GM23248 (cell line): ENCODE measurements around the gene IKZF1. TPM values are rescaled to one million over a fixed set of nuclear protein-coding genes. Genes with fewer than 3 reads are reported as not detected.

Source experiments
- DNase-seq: peaks from one replicate; pipeline ENCODE4 v3.0.0-alpha.2; 2015
- H2AFZ ChIP-seq: fragments of 200-600 bp; sonication (generic); 2 replicates; pipeline ENCODE4 v1.6.1; 2016; ENCODE audit warnings: antibody characterized with exemption
- H3F3A ChIP-seq: fragments of 200-600 bp; sonication (generic); 2 replicates; pipeline ENCODE4 v1.6.1; 2016; ENCODE audit warnings: mild to moderate bottlenecking, antibody characterized with exemption, mixed run types; ENCODE audit not compliant: insufficient read depth
- H3K27ac ChIP-seq: fragments of 200-600 bp; sonication (generic); 2 replicates; pipeline ENCODE4 v1.5.1; 2016; ENCODE audit warnings: mild to moderate bottlenecking
- H3K27me3 ChIP-seq: fragments of 200-600 bp; sonication (generic); replicated peaks from 2 replicates; pipeline ENCODE4 v1.6.1; 2016; ENCODE audit warnings: mild to moderate bottlenecking; ENCODE audit not compliant: insufficient read depth
- H3K36me3 ChIP-seq: fragments of 200-600 bp; sonication (generic); 2 replicates; pipeline ENCODE4 v1.6.1; 2016; ENCODE audit warnings: low read depth, mild to moderate bottlenecking
- H3K4me1 ChIP-seq: fragments of 200-600 bp; sonication (generic); 2 replicates; pipeline ENCODE4 v1.6.1; 2016; ENCODE audit warnings: mild to moderate bottlenecking; ENCODE audit not compliant: insufficient read depth
- H3K4me2 ChIP-seq: fragments of 200-600 bp; sonication (generic); one replicate; pipeline ENCODE4 v1.6.1; 2016; ENCODE audit warnings: mild to moderate bottlenecking; ENCODE audit not compliant: unreplicated experiment
- H3K4me3 ChIP-seq: fragments of 200-600 bp; sonication (generic); 2 replicates; pipeline ENCODE4 v1.5.1; 2016; ENCODE audit warnings: mild to moderate bottlenecking
- H3K79me2 ChIP-seq: fragments of 200-600 bp; sonication (generic); 2 replicates; pipeline ENCODE4 v1.6.1; 2016; ENCODE audit warnings: mild to moderate bottlenecking; ENCODE audit not compliant: insufficient read depth
- H3K9ac ChIP-seq: fragments of 200-600 bp; sonication (generic); 2 replicates; pipeline ENCODE4 v1.6.1; 2016; ENCODE audit warnings: mild to moderate bottlenecking
- H3K9me2 ChIP-seq: fragments of 200-600 bp; sonication (generic); 2 replicates; pipeline ENCODE4 v1.6.1; 2016; ENCODE audit warnings: mixed run types, mild to moderate bottlenecking, moderate library complexity; ENCODE audit not compliant: insufficient read depth
- H3K9me3 ChIP-seq: fragments of 200-600 bp; sonication (generic); one replicate; pipeline ENCODE4 v1.6.1; 2017; ENCODE audit warnings: low read depth
- H4K20me1 ChIP-seq: fragments of 200-600 bp; sonication (generic); 2 replicates; pipeline ENCODE4 v1.6.0; 2016; ENCODE audit not compliant: insufficient read depth
- EZH2 ChIP-seq: fragments of 200-600 bp; sonication (generic); IDR thresholded peaks from 2 replicates; pipeline ENCODE4 v1.6.1; 2018; ENCODE audit warnings: antibody characterized with exemption, mild to moderate bottlenecking; ENCODE audit not compliant: insufficient read depth, poor library complexity, severe bottlenecking
- EZH2phosphoT487 ChIP-seq: fragments of 200-600 bp; sonication (generic); IDR thresholded peaks from 2 replicates; pipeline ENCODE4 v1.6.1; 2018; ENCODE audit warnings: antibody characterized with exemption, moderate library complexity, mild to moderate bottlenecking, low read depth; ENCODE audit not compliant: insufficient read depth
- WGBS, 2 experiments: methylation state at CpG; one replicate each; pipeline ENCODE4 v1.1.6; 2015 to 2017; ENCODE audit warnings: low lambda C conversion rate in 2 of 2, low coverage in 1 of 2; ENCODE audit errors: missing lambda C conversion rate in 2 of 2; 5-methylcytosine and 5-hydroxymethylcytosine counted together
- in situ Hi-C: fragments of 300-500 bp; cut with MboI; formaldehyde crosslinking; loops from 2 replicates; pipeline ENCODE4 v1.15.0; 2020
- polyA plus RNA-seq: library from polyadenylated mRNA; unstranded; fragments of >200 nt; fragmentation: Nextera tagmentation; extraction: Ambion mirVana; gene quantifications from 2 replicates; pipeline ENCODE4 v1.2.1, GENCODE V29; 2016
- total RNA-seq: library from RNA; depleted of rRNA; stranded (reverse); fragments of >200 nt; shearing (Covaris generic); gene quantifications from 2 replicates; pipeline ENCODE4 v1.2.3, GENCODE V29; 2014

Gene IKZF1
- total and polyA plus RNA-seq, 2 experiments from 2014 or later: not detected

DNA sequence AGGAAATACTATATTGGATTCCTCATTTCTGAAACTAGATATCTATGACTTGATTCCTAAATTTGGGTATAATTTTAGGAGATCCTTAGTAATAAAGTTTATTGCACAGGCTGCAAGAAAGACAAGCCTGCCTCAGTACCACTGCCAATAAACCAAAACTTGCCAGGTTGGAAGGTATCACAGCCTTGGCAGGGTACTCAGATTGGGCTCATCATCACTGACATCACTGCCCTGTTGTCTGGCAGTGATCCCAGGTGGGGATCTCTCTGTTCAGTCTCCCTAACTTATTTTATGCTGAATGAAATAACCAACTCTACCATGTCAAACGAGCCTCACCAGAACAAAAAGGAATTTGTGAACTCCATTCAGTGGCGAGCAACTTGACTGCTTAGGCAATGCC lies 126.8 kb downstream of the IKZF1 start:
- Histone ChIP-seq H3K4me3 (no peak overlapping the region), H3K9me3 (no peaks in the 10 kb centered on the region), H3F3A (peaks cover 6% of the 10 kb centered on the region), H3K27me3 (no peaks in the 10 kb centered on the region), H3K4me2 (no peak overlapping the region), H3K9ac (no peak overlapping the region), H2AFZ (no peak overlapping the region), H3K36me3 (no peaks in the 10 kb centered on the region), H3K79me2 (no peaks in the 10 kb centered on the region), H3K27ac (no peak overlapping the region), H3K9me2 (no peaks in the 10 kb centered on the region), H4K20me1 (no peaks in the 10 kb centered on the region), H3K4me1 (peaks cover 12% of the 10 kb centered on the region)
- WGBS, 2 experiments: 52 to 63% methylated on average over 2 of the region's 2 CpGs
- TF ChIP-seq EZH2 (no peak), EZH2phosphoT487 (no peak)
- in situ Hi-C loops: no loop called here
- no peak for DNase-seq

DNA sequence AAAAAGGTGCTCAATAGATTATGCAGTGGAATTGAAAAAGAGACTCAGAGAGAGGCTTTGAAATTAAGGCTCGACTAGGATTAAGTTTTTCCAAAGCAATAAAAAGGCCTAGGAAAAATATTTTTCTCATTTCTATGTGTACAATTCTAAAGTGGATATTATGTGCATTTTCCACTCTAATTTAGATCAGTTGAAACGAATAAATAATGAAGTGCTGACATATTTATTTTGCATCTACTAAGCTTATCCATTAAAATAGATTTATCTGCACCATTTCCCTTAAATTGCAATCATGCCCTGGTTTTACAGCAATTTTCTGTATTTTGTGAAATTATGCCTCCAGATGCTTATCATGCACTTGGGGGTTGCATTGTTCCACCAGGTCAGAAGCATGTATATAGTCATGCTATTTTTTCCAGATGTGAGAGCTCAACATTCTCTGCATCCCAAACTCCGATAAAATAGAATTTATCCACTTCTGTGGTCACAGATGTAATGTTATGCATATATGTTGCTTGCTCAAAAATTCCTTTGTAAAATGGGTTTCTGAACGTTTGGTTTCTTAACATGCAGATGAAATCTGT lies 127.3 kb downstream of the IKZF1 start:
- no peak for TF ChIP-seq EZH2
- TF ChIP-seq EZH2phosphoT487: no peak
- 19 to 26% methylated on average over 4 of the region's 4 CpGs for WGBS, 2 experiments

DNA sequence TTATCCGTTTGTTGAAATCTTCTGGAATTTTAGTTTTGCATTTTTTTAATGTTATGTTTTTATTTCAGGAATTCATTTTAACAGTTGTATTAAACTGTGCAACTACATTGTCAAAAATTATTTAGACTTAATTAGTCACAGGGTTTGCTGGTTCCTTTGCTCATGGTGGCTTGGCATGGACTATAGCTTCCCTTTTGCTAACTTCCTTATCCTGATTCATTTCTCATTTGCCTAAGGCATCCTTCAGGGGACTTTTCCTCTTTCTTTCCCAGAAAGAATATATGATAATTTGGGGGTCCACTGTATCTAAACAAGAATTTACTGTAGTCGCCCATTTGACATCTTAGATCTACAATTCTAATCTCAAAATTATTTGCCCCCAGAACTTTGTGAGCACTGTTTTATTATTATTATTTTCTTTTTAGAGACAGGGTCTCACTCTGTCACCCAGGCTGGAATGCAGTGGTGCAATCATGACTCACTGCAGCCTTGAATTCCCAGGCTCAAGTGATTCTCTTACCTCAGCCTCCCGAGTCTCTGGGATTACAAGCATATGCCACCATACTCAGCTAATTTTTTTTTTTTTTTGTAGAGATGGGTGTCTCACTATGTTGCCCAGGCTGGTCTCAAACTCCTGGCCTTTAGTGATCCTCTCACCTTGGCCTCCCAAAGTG lies 131.8 kb downstream of the IKZF1 start:
- no peak overlapping the region for H2AFZ ChIP-seq
- peak overlapping the region; percentile 39 for H3K4me2 ChIP-seq
- peak overlapping the region; percentile 45 for H3K9ac ChIP-seq
- no peak for TF ChIP-seq EZH2
- TF ChIP-seq EZH2phosphoT487: no peak
- H3K9me3 ChIP-seq: no peaks in the 10 kb centered on the region
- peaks cover 16% of the 10 kb centered on the region for H3F3A ChIP-seq
- no peaks in the 10 kb centered on the region for H3K27me3 ChIP-seq
- H3K79me2 ChIP-seq: no peaks in the 10 kb centered on the region
- peak overlapping the region; percentile 84 for H3K27ac ChIP-seq
- no peaks in the 10 kb centered on the region for H3K36me3 ChIP-seq
- DNase-seq: peak; percentile 81
- H3K9me2 ChIP-seq: no peaks in the 10 kb centered on the region
- WGBS, 2 experiments: 19% methylated on average over 3 of the region's 3 CpGs
- no peaks in the 10 kb centered on the region for H4K20me1 ChIP-seq
- in situ Hi-C loops: no loop called here
- no peak overlapping the region for H3K4me3 ChIP-seq
- H3K4me1 ChIP-seq: peaks cover 18% of the 10 kb centered on the region

More for the DNA sequence above, 127.3 kb downstream of the IKZF1 start:
- Histone ChIP-seq H3K4me2 (no peak overlapping the region), H3K27me3 (no peaks in the 10 kb centered on the region), H3K9me3 (no peaks in the 10 kb centered on the region), H3K79me2 (no peaks in the 10 kb centered on the region), H3K9ac (no peak overlapping the region), H2AFZ (no peak overlapping the region), H3F3A (peaks cover 9% of the 10 kb centered on the region), H3K4me3 (no peak overlapping the region), H3K4me1 (peaks cover 17% of the 10 kb centered on the region), H3K36me3 (no peaks in the 10 kb centered on the region), H3K9me2 (no peaks in the 10 kb centered on the region), H3K27ac (no peak overlapping the region), H4K20me1 (no peaks in the 10 kb centered on the region)
- in situ Hi-C loops: no loop called here
- no peak for DNase-seq

DNA sequence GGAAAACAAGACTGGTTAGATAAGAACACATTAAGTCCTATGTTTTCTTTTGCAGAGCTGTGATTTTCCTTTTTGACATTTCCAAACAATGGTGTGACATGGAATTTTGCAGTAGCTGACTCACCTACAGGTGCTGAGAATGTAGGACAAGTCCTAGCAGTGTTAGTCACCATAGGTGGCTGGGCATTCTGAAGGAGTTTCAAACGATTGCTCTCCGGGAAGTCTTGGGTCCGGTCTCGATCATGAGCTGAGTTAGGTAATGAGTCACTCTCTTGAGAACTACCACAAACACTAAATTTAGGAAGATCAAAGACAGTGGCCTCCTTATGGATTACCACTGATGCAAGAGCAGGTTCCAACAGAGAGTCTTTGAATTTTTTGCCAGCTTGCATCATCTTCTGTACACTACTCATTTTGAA lies 142.0 kb downstream of the IKZF1 start:
- Histone ChIP-seq H3K4me2 (peak overlapping the region; percentile 15), H3K27ac (peak overlapping the region; percentile 18; the same call in 1 of the 2 replicates), H3K36me3 (0 out of 2 replicates have a peak, but pooled peaks cover 3% of the 10 kb centered on the region)

More for the DNA sequence above, 142.0 kb downstream of the IKZF1 start:
- H4K20me1 ChIP-seq: no peaks in the 10 kb centered on the region
- in situ Hi-C loops: no loop called here
- H3K27me3 ChIP-seq: no peaks in the 10 kb centered on the region
- H3K79me2 ChIP-seq: no peaks in the 10 kb centered on the region
- H3F3A ChIP-seq: peaks cover 19% of the 10 kb centered on the region
- TF ChIP-seq EZH2phosphoT487 (no peak), EZH2 (no peak)
- H3K9ac ChIP-seq: no peak overlapping the region
- H3K9me3 ChIP-seq: no peaks in the 10 kb centered on the region
- H3K4me3 ChIP-seq: no peak overlapping the region
- H3K4me1 ChIP-seq: peaks cover 14% of the 10 kb centered on the region
- H3K9me2 ChIP-seq: no peaks in the 10 kb centered on the region
- DNase-seq: peak; percentile 82
- H2AFZ ChIP-seq: no peak overlapping the region
- WGBS, 2 experiments: 0% methylated on average over 4 of the region's 4 CpGs
